ENCODE results near the gene NMT2.

DNA sequence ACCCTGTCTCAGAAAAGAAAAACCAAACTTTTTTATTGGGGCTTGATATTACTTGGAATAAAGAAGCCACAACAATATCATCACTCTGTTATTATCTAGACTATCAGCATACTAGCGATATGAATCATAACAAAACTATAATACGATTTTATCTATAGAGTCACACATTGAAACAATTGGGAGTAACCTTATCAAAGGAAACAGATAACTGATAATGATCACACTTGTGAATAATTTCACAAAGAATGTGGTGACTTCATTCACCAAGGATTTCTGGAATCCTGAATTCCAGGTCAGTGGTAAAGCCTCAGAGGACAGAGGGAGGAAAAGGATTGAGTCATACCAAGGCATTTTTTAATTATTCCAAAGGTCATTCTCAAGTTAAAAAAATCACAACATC, 32.1 kb upstream of the NMT2 start:
- TF ChIP-seq CTCF (IDR thresholded peaks at IDR 0.05; ENCODE audit: low read depth, low read length), result no peak
- TF ChIP-seq POLR2A (IDR thresholded peaks at IDR 0.05; ENCODE audit: extremely low read depth, insufficient read length), result no peak
- no peak for TF ChIP-seq MYC (IDR thresholded peaks at IDR 0.05; ENCODE audit: low read depth, low read length)

Data from NB4 (cell line).